T-cell (primary cell): Measurements from ENCODE around the gene TJAP1. TPM values are rescaled to one million over a fixed set of nuclear protein-coding genes. Genes with fewer than 3 reads are reported as not detected.

Source experiments
- ATAC-seq, 4 experiments: fragments of 200-7000 bp in 3 of 4; fragments of 150-1000 bp in 1 of 4; cut with Tn5 transposase; replicated peaks in 1 of 4; 1 replicate in 3 of 4; 2 replicates in 1 of 4; pipeline ENCODE4 v1.10.0; 2021; ENCODE audit warnings: moderate library complexity in 3 of 4, mild to moderate bottlenecking in 2 of 4, moderate number of reproducible peaks in 1 of 4
- CTCF ChIA-PET, 2 donors: fragments of 300-600 bp; sonication (Branson Sonifier 250); formaldehyde crosslinking; loops; one replicate each; lab custom pipeline; 2022; ENCODE audit warnings: antibody characterized with exemption in 2 of 2; lab: Charles Lee
- POLR2A ChIA-PET, 2 donors: fragments of 300-600 bp; sonication (Branson Sonifier 250); formaldehyde crosslinking; loops; one replicate each; lab custom pipeline; 2022; ENCODE audit warnings: antibody characterized with exemption in 2 of 2; lab: Charles Lee
- DNase-seq, 35 experiments: peaks; one replicate each; pipeline versions ENCODE4 v3.0.0 to v3.0.0-alpha.2; 2013 to 2023
- H3K27ac ChIP-seq: one replicate; pipeline ENCODE4 v1.5.1; 2013; ENCODE audit warnings: low read length
- H3K27me3 ChIP-seq, 2 experiments: replicated peaks in 1 of 2; 1 replicate in 1 of 2; 2 replicates in 1 of 2; pipeline versions ENCODE4 v1.6.1 to v1.7.0; 2013; ENCODE audit warnings: low read length in 1 of 2, mixed read lengths in 1 of 2; ENCODE audit not compliant: control insufficient read depth in 2 of 2, insufficient read depth in 2 of 2; ENCODE audit errors: extremely low read depth in 1 of 2
- H3K36me3 ChIP-seq, 2 donors: 1 replicate in 1 of 2; 2 replicates in 1 of 2; pipeline versions ENCODE4 v1.6.1 to v1.7.0; 2013; ENCODE audit warnings: low read length in 1 of 2; ENCODE audit not compliant: control insufficient read depth in 2 of 2, insufficient read depth in 1 of 2; ENCODE audit errors: extremely low read depth in 1 of 2
- H3K4me1 ChIP-seq, 2 experiments: 1 replicate in 1 of 2; 2 replicates in 1 of 2; pipeline versions ENCODE4 v1.6.1 to v1.7.0; 2013; ENCODE audit warnings: low read length in 2 of 2, mixed read lengths in 1 of 2; ENCODE audit not compliant: insufficient read depth in 2 of 2, control insufficient read depth in 1 of 2; ENCODE audit errors: extremely low read depth in 1 of 2
- H3K4me3 ChIP-seq, 2 donors: 1 replicate in 1 of 2; 2 replicates in 1 of 2; pipeline versions ENCODE4 v1.5.1 to v1.7.0; 2013; ENCODE audit warnings: mild to moderate bottlenecking in 2 of 2, low read length in 1 of 2, moderate library complexity in 1 of 2; ENCODE audit not compliant: control insufficient read depth in 1 of 2; ENCODE audit errors: extremely low read depth in 1 of 2
- H3K9me3 ChIP-seq: 2 replicates; pipeline ENCODE4 v1.7.0; 2013
- H3K27ac Mint-ChIP-seq, 2 donors: one replicate each; pipeline ENCODE4 v1.8.0; 2020 to 2021; ENCODE audit warnings: mild to moderate bottlenecking in 2 of 2, mixed read lengths in 2 of 2
- H3K27me3 Mint-ChIP-seq, 2 donors: one replicate each; pipeline ENCODE4 v1.8.0; 2021 to 2022; ENCODE audit warnings: mixed read lengths in 2 of 2
- H3K36me3 Mint-ChIP-seq: one replicate; pipeline ENCODE4 v1.8.0; 2021; ENCODE audit warnings: mixed read lengths
- H3K4me1 Mint-ChIP-seq, 3 donors: one replicate each; pipeline ENCODE4 v1.8.0; 2020 to 2022; ENCODE audit warnings: mixed read lengths in 3 of 3, mild to moderate bottlenecking in 1 of 3
- H3K4me3 Mint-ChIP-seq, 3 donors: one replicate each; pipeline ENCODE4 v1.8.0; 2020 to 2022; ENCODE audit warnings: mild to moderate bottlenecking in 3 of 3, mixed read lengths in 3 of 3, moderate library complexity in 3 of 3
- H3K9me3 Mint-ChIP-seq, 3 donors: one replicate each; pipeline ENCODE4 v1.8.0; 2020 to 2022; ENCODE audit warnings: mixed read lengths in 3 of 3
- WGBS: methylation state at CpG from one replicate; pipeline ENCODE4 v1.1.5; 2013; ENCODE audit warnings: missing lambda C conversion rate; ENCODE audit not compliant: insufficient coverage; 5-methylcytosine and 5-hydroxymethylcytosine counted together
- total RNA-seq, 35 experiments: library from RNA in 6 of 35; stranded (reverse) in 6 of 35; fragments of 120-200 nt in 1 of 35; gene quantifications; one replicate each; pipeline versions ENCODE4 v1.2.1 to v1.2.4 and lab custom pipeline; 2013 to 2026

The TJAP1 gene
- total RNA-seq, 5 donors from 2014 or later (not counting 1 experiment from before 2014, with no cell fraction given): 30.8 to 51.9 (median 50.6) TPM

- Mint-ChIP-seq H3K4me3 (no peak overlapping the region), H3K36me3 (no peaks in the 10 kb centered on the region), H3K9me3 (no peaks in the 10 kb centered on the region), H3K27me3 (peaks cover 18 to 47% of the 10 kb centered on the region in 2 donors), H3K27ac (no peak overlapping the region), H3K4me1 (no peaks in the 10 kb centered on the region)
- no peak overlapping the region for H3K4me3 ChIP-seq
- H3K27me3 ChIP-seq: peaks cover 0 to 58% of the 10 kb centered on the region in 2 experiments
- H3K36me3 ChIP-seq: no peaks in the 10 kb centered on the region
- POLR2A ChIA-PET: no interaction called here
- no peaks in the 10 kb centered on the region for H3K4me1 ChIP-seq
- CTCF ChIA-PET: no interaction called here
- H3K27ac ChIP-seq: no peak overlapping the region
- H3K9me3 ChIP-seq: no peaks in the 10 kb centered on the region
- 87% methylated on average over 3 of the region's 4 CpGs for WGBS
- DNase-seq: no peak
- ATAC-seq: no peak
Measured at GRCh38 chr6:43468240-43468639, 9.1 kb upstream of the TJAP1 start.

GRCh38 chr6:43468748-43469681, 8.4 kb upstream of the TJAP1 start:
- H3K36me3 ChIP-seq: no peaks in the 10 kb centered on the region
- CTCF ChIA-PET: interaction anchor here in 1 of 2 donors (0.9 kb wide), 1 partner anchor 42 kb away, joined by 5 read pairs; the partner anchor contains the start of gene ABCC10
- H3K9me3 ChIP-seq: no peaks in the 10 kb centered on the region
- ATAC-seq (no peak), DNase-seq (no peak)
- 92% methylated on average over 6 of the region's 13 CpGs for WGBS
- peaks cover 17 to 41% of the 10 kb centered on the region in 2 donors for H3K27me3 Mint-ChIP-seq
- H3K27me3 ChIP-seq: peaks cover 0 to 55% of the 10 kb centered on the region in 2 experiments
- no peak overlapping the region for H3K27ac ChIP-seq
- no peaks in the 10 kb centered on the region for H3K4me1 Mint-ChIP-seq
- no peak overlapping the region for H3K4me3 Mint-ChIP-seq
- H3K27ac Mint-ChIP-seq: no peak overlapping the region
- no peak overlapping the region for H3K4me3 ChIP-seq
- POLR2A ChIA-PET: no interaction called here
- H3K4me1 ChIP-seq: no peaks in the 10 kb centered on the region
- no peaks in the 10 kb centered on the region for H3K9me3 Mint-ChIP-seq
- H3K36me3 Mint-ChIP-seq: no peaks in the 10 kb centered on the region

GRCh38 chr6:43469947-43470346, 7.4 kb upstream of the TJAP1 start:
- Mint-ChIP-seq H3K9me3 (no peaks in the 10 kb centered on the region), H3K4me1 (no peaks in the 10 kb centered on the region), H3K27ac (no peak overlapping the region), H3K36me3 (no peaks in the 10 kb centered on the region), H3K27me3 (peaks cover 17 to 36% of the 10 kb centered on the region in 2 donors), H3K4me3 (no peak overlapping the region)
- H3K9me3 ChIP-seq: no peaks in the 10 kb centered on the region
- WGBS: 65% methylated on average over 6 of the region's 7 CpGs
- no peak overlapping the region for H3K4me3 ChIP-seq
- H3K27ac ChIP-seq: no peak overlapping the region
- H3K36me3 ChIP-seq: no peaks in the 10 kb centered on the region
- H3K27me3 ChIP-seq: peaks cover 0 to 47% of the 10 kb centered on the region in 2 experiments
- no peaks in the 10 kb centered on the region for H3K4me1 ChIP-seq
- ATAC-seq (no peak), DNase-seq (no peak)
- CTCF ChIA-PET: interaction anchor here in 1 of 2 donors (0.9 kb wide), 1 partner anchor 42 kb away, joined by 5 read pairs; the partner anchor contains the start of gene ABCC10
- POLR2A ChIA-PET: interaction anchor here in 1 of 2 donors (0.7 kb wide), 1 partner anchor 31 kb away, joined by 3 read pairs; no protein-coding TSS in a partner anchor

GRCh38 chr6:43471399-43471798, 6.0 kb upstream of the TJAP1 start:
- no peaks in the 10 kb centered on the region for H3K36me3 Mint-ChIP-seq
- H3K36me3 ChIP-seq: no peaks in the 10 kb centered on the region
- ATAC-seq: no peak
- CTCF ChIA-PET: interaction anchor here in 1 of 2 donors (0.8 to 1.1 kb wide), 2 partner anchors 15 to 35 kb away, joined by 3 to 4 read pairs; no protein-coding TSS in a partner anchor
- H3K9me3 Mint-ChIP-seq: no peaks in the 10 kb centered on the region
- POLR2A ChIA-PET: interaction anchor here in 1 of 2 donors (0.6 to 0.9 kb wide), 2 partner anchors 9 to 125 kb away, joined by 5 read pairs; no protein-coding TSS in a partner anchor
- no peak overlapping the region for H3K27ac Mint-ChIP-seq
- H3K4me1 Mint-ChIP-seq: peaks cover 0 to under 1% (median 0%) of the 10 kb centered on the region in 3 donors
- peaks cover 0 to 40% of the 10 kb centered on the region in 2 experiments for H3K27me3 ChIP-seq
- no peak overlapping the region for H3K4me3 ChIP-seq
- no peak for DNase-seq
- no peaks in the 10 kb centered on the region for H3K4me1 ChIP-seq
- H3K9me3 ChIP-seq: no peaks in the 10 kb centered on the region
- H3K27ac ChIP-seq: no peak overlapping the region
- no peak overlapping the region for H3K4me3 Mint-ChIP-seq
- H3K27me3 Mint-ChIP-seq: peaks cover 13 to 33% of the 10 kb centered on the region in 2 donors
- WGBS: no CpG with 5 or more reads among the region's 1 CpG

- Mint-ChIP-seq H3K36me3 (no peaks in the 10 kb centered on the region), H3K27ac (no peak overlapping the region), H3K9me3 (no peaks in the 10 kb centered on the region), H3K27me3 (peaks cover 10 to 28% of the 10 kb centered on the region in 2 donors), H3K4me1 (peaks cover 11% of the 10 kb centered on the region in 3 donors), H3K4me3 (no peak overlapping the region)
- no peak overlapping the region for H3K4me3 ChIP-seq
- no peaks in the 10 kb centered on the region for H3K9me3 ChIP-seq
- DNase-seq (no peak), ATAC-seq (no peak)
- no CpG with 5 or more reads among the region's 4 CpGs for WGBS
- no peaks in the 10 kb centered on the region for H3K36me3 ChIP-seq
- ChIA-PET POLR2A (no interaction called here), CTCF (interaction anchor here in 1 of 2 donors (0.8 to 1.7 kb wide), 2 partner anchors 16 to 35 kb away, joined by 3 to 4 read pairs; no protein-coding TSS in a partner anchor)
- H3K4me1 ChIP-seq: peaks cover 6 to 7% of the 10 kb centered on the region in 2 experiments
- H3K27me3 ChIP-seq: peaks cover 0 to 32% of the 10 kb centered on the region in 2 experiments
- no peak overlapping the region for H3K27ac ChIP-seq
Measured at GRCh38 chr6:43472515-43472914, 4.9 kb upstream of the TJAP1 start.

- Histone ChIP-seq H3K4me1 (peaks cover 11 to 18% of the 10 kb centered on the region in 2 experiments), H3K9me3 (no peaks in the 10 kb centered on the region), H3K4me3 (no peak overlapping the region), H3K27ac (no peak overlapping the region), H3K27me3 (peaks cover 0 to 6% of the 10 kb centered on the region in 2 experiments), H3K36me3 (no peaks in the 10 kb centered on the region)
- H3K27me3 Mint-ChIP-seq: peaks cover 0 to 6% of the 10 kb centered on the region in 2 donors
- H3K4me3 Mint-ChIP-seq: no peak overlapping the region
- H3K4me1 Mint-ChIP-seq: peaks cover 35 to 36% (median 35%) of the 10 kb centered on the region in 3 donors
- POLR2A ChIA-PET: interaction anchor here in 1 of 2 donors (0.6 kb wide), 1 partner anchor 228 kb away, joined by 3 read pairs; no protein-coding TSS in a partner anchor
- no peak for ATAC-seq
- DNase-seq: no peak
- WGBS: 91% methylated on average over 3 of the region's 6 CpGs
- H3K27ac Mint-ChIP-seq: no peak overlapping the region
- H3K9me3 Mint-ChIP-seq: no peaks in the 10 kb centered on the region
- CTCF ChIA-PET: no interaction called here
- H3K36me3 Mint-ChIP-seq: no peaks in the 10 kb centered on the region
Measured at GRCh38 chr6:43475516-43475915, 1.9 kb upstream of the TJAP1 start.
